ENCODE results near the gene PLCE1. TPM values are rescaled to one million over a fixed set of nuclear protein-coding genes. Genes with fewer than 3 reads are reported as not detected.

PLCE1 gene
- total and polyA plus RNA-seq, 2 of the 4 experiments (the other 2 are of a cell fraction): 2.2 to 4.5 TPM

DNA sequence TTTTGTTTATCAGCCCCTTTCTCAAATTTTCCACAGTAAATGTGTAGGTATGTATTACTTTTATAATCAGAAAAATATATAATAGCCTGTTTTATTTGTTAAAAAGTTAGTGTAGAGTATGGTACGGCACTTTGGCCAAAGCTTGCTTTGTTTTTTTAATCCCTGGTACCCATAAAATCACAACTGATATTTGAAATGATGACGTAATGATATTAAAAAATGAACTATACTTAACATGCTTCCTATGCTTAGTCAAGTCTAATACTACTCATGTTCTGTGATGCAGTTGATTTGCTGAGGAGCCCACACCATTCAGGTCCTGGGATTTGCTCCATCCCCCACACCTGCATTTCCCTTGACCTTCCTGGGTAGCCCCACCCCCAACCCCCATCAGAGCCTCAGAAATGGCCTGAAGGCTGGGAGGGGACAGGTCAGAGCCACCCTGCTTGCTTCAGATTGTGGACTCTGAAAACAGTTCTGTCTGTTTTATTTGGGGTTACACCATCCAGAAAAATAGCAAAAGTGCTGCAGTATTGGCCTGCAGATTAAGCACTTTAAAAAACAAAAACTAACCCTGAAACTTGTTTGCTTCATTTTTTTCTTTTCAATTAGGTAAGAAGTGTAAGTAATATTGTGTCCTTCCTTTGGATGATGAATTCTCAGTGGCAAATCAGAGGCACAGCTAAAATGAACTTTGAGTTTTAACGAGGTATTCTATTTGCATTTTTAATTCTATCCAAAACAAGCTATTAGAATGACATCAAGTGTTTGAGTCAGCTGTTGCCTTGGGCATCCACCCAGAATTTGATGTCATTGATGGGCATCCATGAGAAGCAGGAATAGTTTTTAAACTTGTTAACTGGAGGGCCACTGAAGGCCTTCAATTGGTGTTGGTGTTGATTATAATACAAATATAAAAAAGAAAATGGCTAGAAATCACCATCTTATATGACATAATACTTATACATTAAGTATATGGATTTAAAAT is 23.3 kb downstream of the PLCE1 start:
- Histone ChIP-seq H2BK15ac (ENCODE audit: low read depth, low read length) (no peak overlapping the region), H3K27me3 (ENCODE audit: control insufficient read depth, insufficient read depth, low read length) (no peaks in the 10 kb centered on the region), H2BK120ac (ENCODE audit: low read depth, low read length) (no peak overlapping the region), H4K5ac (ENCODE audit: low read depth, low read length) (no peak overlapping the region), H2BK5ac (ENCODE audit: low read depth, low read length, poor library complexity, severe bottlenecking) (no peak overlapping the region), H2AK5ac (ENCODE audit: low read depth, low read length) (no peak overlapping the region), H3K9ac (ENCODE audit: low read depth, low read length) (no peak overlapping the region), H3K18ac (ENCODE audit: low read depth, low read length) (no peak overlapping the region), H3K4me2 (ENCODE audit: low read depth, low read length) (no peak overlapping the region), H3K56ac (ENCODE audit: extremely low read depth, insufficient read depth, low read length) (no peak overlapping the region), H3K9me3 (ENCODE audit: control insufficient read depth, insufficient read depth, low read length) (no peaks in the 10 kb centered on the region), H2AK9ac (replicated peaks; ENCODE audit: low read depth, low read length, poor library complexity) (no peak overlapping the region), H3K79me1 (ENCODE audit: low read depth in 1 of 2, low read length in 2 of 2) (no peaks in the 10 kb centered on the region), H3K4ac (ENCODE audit: low read depth, low read length) (no peak overlapping the region), H3K23ac (ENCODE audit: low read depth, low read length) (no peak overlapping the region), H4K8ac (ENCODE audit: low read depth in 2 of 2, low read length in 2 of 2) (no peak overlapping the region), H4K20me1 (ENCODE audit: insufficient read depth, low read length) (no peaks in the 10 kb centered on the region), H3K36me3 (ENCODE audit: control insufficient read depth, insufficient read depth, low read length) (no peaks in the 10 kb centered on the region), H2BK20ac (ENCODE audit: low read depth, low read length) (no peak overlapping the region), H3K14ac (replicated peaks; ENCODE audit: low read depth, low read length) (no peak overlapping the region), H3K27ac (ENCODE audit: insufficient read depth, low read length) (no peak overlapping the region), H4K91ac (ENCODE audit: insufficient read depth, low read depth, low read length) (no peak overlapping the region), H3K9me1 (ENCODE audit: insufficient read depth, low read length) (no peaks in the 10 kb centered on the region), H2AFZ (replicated peaks; ENCODE audit: low read length, poor library complexity) (no peak overlapping the region), H3K4me3 (ENCODE audit: insufficient read depth, low read depth, low read length) (no peak overlapping the region), H3K4me1 (ENCODE audit: control insufficient read depth, insufficient read depth, low read length) (no peaks in the 10 kb centered on the region)
- peak; percentile 62 for DNase-seq
- ATAC-seq (ENCODE audit: low read depth): no peak
- no TSS peak for BruUV-seq (replicated peaks)
- CTCF ChIA-PET: interaction anchor here (1.1 kb wide), 1 partner anchor 11 kb away, joined by 3 read pairs; no protein-coding TSS in a partner anchor
- POLR2A ChIA-PET (ENCODE audit: unreplicated experiment): no interaction called here
- in situ Hi-C loops (cut with MboI; ENCODE audit: low sequenced_read_pairs): no loop called here
- intact Hi-C loops (cut with micrococcal nuclease): no loop called here
- dilution Hi-C loops (cut with HindIII; ENCODE audit: low sequenced_read_pairs, unreplicated experiment): no loop called here
- no CpG with 5 or more reads among the region's 3 CpGs for WGBS, 2 experiments (ENCODE audit: extremely low coverage in 2 of 2, insufficient read length in 1 of 2)
- TF ChIP-seq, protein P1, sequence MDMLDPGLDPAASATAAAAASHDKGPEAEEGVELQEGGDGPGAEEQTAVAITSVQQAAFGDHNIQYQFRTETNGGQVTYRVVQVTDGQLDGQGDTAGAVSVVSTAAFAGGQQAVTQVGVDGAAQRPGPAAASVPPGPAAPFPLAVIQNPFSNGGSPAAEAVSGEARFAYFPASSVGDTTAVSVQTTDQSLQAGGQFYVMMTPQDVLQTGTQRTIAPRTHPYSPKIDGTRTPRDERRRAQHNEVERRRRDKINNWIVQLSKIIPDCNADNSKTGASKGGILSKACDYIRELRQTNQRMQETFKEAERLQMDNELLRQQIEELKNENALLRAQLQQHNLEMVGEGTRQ (IDR thresholded peaks at IDR 0.05; ENCODE audit: low read depth, low read length): peak; percentile 6; the same call in 1 of the 2 replicates
- no peak for TF ChIP-seq MAZ (IDR thresholded peaks at IDR 0.05; ENCODE audit: borderline replicate concordance, low read depth, low read length)
